Activated CD4-positive, alpha-beta T cell treated with anti-CD3 and anti-CD28 coated beads for 4 hours (primary cell): ENCODE results near the gene NDUFA9.

Experiments used
- DNase-seq, 2 donors: peaks; one replicate each; pipeline ENCODE4 v3.0.0-alpha.2; 2020

NDUFA9 gene

DNA sequence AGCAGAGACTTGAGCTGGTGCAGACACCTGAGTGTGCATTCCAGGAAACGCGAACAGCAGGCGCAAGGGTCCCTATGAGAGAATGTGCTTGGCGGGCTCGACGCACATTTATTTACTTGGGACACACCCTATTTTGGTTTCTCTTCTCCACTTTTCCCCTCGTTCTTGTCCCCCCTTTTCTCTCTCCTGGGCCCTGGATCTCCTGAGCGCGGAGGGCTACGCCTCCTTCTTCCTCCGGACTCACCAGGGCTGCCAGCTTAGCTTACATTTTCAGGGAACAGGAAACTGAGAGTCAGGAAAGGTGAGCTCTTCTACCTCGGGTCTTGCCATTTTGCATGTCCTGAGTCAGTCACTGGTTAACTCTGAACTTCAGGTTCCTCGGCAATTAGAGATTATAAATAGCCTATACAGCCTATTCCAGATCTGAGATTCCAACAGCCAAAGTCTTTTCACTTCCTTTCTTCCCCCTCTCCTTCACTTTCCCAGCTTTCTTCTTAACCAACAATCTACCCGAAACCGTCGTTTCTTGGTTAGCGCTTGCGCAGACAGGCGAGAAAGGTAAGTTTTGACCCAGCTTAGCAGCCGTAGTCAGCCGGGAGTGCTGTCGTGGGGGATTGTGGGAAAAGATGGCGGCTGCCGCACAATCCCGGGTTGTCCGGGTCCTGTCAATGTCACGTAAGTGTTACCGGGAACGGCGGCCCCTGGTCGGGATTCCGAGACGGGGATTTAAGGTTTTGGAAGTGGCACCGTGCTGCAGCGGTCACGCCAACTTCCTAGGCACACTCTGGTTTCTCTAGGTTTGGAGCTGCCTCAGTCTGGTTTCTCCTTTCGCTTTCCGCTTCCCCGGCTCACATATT is at the start of gene NDUFA9, which contains the start of gene AKAP3:
TSS of gene NDUFA9 (plus strand) at position 614 of the 857 bp plus-strand sequence. CDS start at position 627, 13 bp downstream.
TSS of gene AKAP3 (minus strand) at position 551 of the 857 bp plus-strand sequence. CDS start 10,855 bp downstream, outside the sequence.
- peak; percentile 71 to 74 for DNase-seq

DNA sequence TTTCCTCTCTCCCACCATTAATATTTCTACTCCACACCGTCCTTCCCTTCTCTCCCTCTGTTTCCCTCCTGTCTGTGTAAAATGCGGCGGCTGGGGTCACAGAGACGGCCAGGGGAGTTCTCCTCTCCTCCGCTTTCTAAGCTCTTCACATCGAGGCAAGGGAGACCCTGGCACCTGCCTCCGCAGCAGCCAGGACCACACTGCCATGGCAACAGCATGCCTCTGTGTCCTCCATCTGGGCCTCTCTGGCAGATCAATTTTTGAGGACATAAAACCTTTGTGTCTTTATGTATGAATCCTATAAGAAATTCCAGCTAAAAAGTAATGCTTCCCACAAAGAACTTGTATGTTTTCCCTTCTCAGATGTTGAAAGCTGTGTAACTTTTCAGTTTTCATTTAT is 45.5 kb upstream of the NDUFA9 start:
- DNase-seq, result no peak

DNA sequence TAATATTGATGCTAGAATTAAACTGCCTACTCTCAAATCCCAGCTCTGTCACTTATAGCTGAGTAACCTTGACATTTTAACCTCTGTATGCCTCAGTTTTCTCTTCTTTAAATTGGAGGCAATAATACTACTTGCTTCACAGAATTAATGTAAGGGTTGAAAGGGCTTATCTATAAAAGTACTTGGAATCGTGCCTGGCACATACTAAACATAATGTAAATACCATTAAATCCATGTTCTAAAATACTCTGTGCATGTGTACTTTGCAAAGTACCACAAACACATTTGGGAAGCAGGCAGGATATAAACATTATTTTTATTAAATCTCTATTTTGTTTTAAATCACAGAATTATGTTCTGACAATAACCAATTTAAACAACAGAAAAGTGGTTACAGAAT is 45.0 kb upstream of the NDUFA9 start:
- DNase-seq, result no peak

DNA sequence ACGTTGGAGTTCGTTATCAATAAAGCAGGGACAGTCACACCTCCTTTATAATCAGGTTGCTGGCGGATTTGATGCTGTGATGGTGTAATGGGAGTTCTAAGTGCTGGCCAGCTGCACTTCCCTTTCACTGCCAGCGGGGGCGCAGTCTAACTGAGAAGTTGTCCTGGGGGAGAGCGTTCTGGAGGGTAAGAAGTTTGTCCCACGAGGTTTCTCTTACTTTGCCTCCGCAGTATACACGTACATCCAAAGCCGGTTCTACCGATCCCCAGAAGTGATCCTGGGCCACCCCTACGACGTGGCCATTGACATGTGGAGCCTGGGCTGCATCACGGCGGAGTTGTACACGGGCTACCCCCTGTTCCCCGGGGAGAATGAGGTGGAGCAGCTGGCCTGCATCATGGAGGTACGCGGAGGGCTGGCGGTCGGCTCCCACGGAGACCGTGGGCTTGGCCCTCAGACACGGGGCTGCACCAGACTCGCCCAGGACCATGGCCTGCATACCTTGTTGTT is 44.2 kb upstream of the NDUFA9 start:
- DNase-seq, result peak; percentile 76 to 80

DNA sequence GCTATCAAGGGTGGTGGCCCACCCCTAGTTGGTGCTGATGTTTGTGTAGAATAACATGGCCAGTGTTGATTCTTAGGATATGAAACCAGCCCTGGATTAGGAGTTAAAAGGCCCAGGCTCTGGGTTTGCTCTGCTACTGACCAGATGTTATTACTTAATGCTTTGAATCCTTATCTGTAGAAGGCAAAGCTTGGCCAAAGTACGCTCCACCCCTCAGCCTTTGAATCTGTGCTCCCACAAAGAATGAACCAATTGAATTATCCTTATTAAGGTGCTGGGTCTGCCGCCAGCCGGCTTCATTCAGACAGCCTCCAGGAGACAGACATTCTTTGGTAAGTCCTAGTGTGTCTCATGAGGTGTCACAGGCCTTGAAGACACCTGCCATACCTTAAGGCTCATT is 41.9 kb upstream of the NDUFA9 start:
- DNase-seq, result no peak

DNA sequence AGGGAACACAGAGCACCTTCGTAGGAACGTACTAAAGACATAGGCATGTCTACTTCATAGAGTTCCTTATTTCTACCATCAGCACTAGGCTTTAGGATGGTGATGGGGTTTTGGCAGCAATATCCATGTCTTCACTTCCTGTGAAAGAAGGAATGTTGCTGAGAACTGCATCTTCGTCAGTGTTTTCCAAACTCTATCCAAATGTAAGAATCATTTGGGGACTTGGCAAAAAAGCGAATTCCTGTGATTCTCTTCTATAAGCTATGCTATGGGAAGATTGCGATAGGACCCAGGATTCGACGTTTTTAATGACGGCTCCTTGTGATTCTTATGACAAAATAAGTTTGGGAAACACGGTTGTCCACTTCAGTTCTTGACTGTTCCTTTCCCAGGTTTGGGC is 39.8 kb upstream of the NDUFA9 start:
- no peak for DNase-seq

DNA sequence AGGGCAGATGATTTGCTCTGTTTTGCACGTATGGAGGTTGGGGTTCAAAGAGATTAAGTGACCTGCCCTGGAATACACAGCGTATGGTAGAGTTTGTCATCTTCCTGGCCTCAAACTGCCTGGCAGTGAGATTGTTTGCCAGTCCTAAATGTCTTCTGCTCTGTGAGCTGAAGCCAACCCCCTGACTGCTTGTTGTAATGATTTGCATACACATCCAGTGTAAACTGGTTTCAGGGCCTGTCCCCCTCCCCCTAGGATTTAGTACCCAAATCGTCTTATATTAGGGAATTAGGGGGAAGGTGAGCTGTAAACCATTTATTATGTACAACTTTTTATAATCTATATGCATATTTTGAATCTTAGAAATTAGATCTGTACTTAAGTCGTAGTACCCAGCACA is 38.4 kb upstream of the NDUFA9 start:
- DNase-seq, result no peak

DNA sequence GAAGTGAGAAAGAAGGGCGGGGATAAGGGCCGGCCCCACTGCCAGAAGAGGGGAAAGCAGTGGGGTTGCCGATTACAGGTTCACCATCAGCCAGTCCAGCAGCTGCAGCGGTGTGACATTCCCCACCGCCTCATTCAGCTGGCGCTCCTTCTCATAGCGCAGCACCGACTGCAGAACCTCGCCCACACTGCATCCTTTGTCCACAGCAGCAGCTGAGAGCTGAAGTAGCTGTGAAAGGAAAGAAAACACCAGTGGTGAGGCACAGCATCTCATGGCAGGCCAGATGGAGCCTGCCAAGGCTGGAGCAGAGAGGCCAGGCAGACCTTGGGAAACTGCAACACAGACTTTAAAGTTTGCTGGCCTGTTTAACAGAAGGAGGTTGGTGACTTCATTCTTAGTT is 33.2 kb upstream of the NDUFA9 start:
- DNase-seq, result no peak

DNA sequence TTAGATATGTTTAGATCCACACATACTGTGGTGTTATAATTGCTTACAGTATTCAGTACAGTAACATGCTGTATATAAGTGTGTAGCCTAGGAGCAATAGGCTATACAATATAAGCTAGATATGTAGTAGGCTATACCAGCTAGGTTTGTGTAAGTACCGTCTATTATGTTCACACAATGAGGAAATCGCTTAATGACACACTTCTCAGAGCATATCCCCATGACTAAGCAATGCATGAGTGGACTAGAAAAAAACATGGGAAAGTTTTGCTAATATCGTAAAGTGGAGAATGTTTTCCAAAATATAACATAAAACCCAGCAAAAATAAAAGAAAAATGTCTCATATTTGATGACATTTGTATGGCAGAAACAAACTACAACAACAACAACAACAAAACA is 27.4 kb upstream of the NDUFA9 start:
- no peak for DNase-seq

DNA sequence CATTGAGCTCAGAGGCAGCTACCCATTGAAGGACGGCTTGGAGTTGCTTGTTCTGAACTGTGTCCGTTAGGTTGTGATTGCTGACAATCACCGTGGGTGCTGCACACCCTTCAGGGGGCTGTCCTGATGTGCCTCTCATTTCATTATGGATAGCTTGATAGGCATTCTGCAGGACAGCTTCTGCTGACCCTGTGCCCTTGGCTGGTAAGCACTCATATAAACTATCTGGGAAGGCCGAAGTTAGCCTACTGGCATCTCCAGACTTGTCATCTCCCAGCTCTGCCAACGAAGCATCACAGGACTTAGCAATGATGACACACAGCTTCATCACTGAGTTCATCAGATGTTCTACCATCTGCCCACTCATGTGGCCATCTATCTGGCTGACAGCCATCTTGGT is 22.4 kb upstream of the NDUFA9 start:
- no peak for DNase-seq

DNA sequence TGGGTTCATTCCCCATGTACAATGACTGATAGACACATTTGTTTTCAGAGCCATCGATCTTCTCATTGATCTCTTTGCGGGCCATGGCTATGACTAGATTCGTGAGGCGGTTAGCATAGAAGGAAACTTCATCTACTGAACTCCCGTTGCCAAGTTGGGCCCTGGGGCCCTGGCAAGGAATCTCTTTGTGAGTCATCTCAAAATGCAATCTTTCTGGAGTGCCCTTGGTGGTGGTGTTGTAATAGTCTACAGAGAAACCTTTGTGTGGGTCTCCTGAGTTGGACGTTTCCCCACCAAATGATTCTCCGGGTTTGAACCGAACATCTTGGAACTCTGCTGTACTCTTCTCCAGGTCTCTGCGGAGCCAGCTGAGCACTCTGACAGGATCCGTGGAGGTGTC is 20.5 kb upstream of the NDUFA9 start:
- DNase-seq, result no peak

DNA sequence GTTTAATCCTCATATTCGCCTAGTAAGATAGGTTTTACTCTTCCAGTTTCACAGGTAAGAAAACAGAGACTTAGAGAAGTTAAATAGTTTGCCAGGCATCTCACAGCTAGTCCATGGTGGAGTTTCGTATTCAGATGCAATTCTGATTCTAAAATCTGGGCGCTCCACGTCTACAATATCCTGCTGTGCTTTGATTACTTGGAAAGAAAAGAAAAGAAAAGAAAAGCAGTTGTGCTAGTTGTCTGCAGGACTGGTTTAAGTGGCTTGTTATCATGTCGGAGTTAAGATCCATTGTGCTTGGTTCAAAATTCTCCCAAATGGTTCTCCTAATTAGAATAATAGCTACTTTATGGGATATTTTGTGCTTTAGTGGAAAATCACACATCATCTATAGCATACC is 18.7 kb upstream of the NDUFA9 start:
- no peak for DNase-seq

DNA sequence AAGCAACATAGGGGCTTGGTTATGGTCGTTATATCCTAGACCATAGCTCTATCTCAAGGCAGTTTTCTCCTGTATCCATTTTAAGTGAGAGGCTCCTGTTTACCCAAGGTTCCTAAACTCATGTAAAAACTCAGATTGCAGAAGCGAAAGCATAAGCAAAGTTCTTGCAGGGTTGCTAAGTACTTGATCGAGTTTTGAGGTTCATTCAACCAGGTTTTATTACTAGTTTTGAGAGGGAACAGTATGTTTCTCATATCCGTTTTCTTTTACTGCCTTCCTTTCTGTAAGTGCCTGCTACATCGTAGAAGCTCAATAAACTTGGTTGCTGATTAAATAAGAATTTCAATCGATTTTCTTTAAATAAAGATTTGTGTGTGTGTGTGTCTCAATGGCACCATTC is 5.2 kb upstream of the NDUFA9 start:
- DNase-seq, result no peak

DNA sequence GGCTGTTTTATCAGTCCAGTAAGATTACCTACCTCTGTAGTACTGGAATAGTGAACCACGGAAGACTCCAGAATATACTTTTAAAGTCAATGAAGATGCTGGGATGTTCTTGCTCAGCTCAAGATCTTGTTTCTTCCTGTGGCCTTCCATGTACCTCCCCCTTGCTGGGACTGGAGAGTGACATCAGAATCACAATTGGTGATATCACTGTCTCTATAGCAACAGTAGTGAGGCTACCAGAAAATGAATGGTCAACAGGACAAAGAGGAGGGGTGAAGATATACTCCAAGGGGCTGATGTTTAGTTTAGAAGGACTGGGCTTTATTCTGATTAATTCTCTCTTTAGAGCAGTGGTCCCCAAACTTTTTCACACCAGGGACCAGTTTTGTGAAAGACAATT is 3.9 kb upstream of the NDUFA9 start:
- no peak for DNase-seq

DNA sequence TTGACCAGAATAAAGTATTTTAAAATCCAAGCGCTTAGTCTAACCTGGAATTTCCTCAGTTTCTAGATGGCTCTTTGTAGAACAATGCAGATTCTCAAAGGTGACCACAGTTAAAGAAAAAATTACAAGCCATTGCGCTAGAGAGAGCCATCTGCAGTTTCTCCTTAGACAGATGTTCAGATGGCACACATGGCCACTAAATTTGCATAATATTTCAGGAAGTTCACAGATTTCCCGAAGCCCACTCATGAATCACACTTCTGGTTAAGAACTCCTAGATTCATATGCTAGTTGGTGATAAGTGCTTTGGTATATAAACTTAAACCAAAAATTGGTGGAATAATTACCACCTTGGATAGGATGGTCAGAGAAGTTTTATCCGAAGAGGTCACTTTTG is 812 bp upstream of the NDUFA9 start:
- DNase-seq, result peak in 1 of 2 donors; percentile 1

DNA sequence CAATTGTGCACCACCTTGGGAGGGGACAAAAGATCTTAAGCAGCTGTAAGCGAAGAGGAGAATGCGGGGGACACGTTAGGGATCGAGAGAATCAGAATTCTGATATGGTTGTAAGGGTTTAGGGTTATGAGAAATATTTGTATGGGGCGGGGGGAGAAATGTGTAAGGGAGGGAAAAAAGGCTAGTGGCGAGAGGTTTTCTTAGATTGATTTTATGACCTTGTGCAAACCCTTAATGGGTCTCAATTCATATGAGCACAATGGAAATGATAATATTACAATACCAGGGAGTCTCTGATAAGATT is 396 bp downstream of the NDUFA9 start:
- no peak for DNase-seq

DNA sequence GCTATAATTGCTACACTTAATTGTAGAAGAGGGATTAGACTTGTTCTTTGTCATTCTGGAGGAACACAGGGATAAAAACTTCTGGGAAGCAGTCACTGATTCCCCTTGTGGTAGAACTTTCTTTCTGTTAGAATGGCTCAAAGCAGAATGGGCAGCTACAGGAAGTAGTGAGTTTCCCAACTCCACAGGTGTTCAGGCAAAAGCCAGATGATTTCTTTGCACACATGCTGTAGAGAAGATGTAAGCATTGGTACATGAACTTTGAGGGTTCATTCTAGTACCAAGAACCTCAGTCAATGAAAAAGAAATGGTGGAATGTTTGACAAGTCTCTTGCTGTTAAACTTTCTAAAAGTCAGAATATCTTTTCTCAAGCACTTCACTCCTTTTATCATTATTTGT is 4.3 kb downstream of the NDUFA9 start:
- no peak for DNase-seq

DNA sequence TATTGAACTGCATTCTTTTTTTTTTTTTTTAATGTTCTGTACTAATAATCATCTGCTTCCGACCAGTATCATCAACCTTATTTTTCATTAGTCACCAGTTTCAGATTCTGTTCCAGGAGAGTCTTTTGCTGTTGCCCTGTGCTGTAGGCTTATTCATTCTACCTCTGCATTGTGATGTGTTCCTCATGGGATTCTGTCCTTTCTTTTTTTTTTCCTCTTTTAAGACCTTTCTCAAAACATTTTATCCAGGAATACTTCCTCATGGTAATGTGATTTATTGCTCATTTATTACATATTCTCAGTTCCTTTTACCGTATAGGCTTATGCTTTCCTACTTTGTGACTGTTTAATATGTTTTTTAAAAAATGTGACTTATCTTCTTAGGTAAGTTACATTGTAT is 4.8 kb downstream of the NDUFA9 start:
- DNase-seq, result no peak

DNA sequence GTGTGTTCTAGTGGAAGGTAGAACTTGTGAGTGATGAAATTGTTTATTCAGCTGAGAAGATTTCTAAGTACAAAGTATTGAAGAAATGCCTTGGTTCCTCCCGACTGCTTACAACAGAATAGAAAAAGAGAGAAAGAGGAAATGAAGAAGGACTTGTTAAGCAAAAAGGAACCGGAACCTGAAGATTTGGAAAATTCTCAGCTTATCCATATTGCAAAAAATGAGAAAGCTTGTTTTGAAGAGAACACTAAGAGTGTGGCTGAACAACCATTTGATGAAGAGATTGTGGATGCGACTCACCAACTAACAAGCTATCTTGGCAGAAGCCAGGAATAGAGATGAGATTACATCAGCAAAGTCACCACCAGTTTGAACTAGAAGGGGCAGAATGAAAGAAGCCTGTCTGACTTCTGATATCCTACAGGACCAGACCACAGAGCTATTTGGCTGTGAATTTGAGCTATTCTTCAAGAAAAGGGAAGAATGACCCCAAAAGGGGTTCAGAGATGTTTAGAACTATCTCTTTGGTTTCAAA is 15.1 kb downstream of the NDUFA9 start:
- DNase-seq, result no peak

DNA sequence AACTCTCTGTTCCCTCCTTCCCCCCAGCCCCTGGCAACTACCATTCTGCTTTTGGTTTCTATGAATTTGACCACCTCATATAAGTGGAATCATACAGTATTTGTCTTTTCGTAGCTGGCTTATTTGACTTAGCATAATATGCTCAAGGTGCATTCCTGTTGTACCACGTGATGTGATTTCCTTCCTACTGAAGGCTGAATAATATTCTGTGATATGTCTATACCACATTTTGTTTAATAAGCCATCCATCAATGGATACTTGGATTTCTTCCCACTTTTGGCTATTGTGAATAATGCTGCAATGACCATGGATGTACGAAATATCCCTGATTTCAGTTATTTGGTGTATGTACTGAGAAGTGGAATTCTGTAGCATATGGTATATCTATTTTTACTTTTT is 16.3 kb downstream of the NDUFA9 start:
- DNase-seq, result no peak

DNA sequence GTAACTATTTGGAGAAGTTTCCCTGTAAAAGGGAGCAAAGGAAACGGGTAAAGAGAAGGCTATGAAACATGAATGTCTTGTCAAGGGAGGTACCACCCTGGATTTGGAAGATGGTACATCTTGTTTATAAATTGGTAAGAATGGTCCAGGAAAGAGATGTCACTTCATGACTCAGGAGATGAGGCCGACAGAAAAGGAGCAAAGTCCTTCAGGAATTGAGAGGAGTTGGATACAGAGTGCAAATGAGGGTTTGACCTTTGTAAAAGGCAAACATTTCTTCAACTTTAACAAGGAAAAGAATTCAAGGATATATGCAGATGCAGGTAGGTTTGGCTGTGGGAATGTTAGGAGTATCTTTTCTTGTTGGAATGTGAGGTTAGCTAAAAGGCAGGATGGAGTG is 30.8 kb downstream of the NDUFA9 start:
- DNase-seq, result no peak

DNA sequence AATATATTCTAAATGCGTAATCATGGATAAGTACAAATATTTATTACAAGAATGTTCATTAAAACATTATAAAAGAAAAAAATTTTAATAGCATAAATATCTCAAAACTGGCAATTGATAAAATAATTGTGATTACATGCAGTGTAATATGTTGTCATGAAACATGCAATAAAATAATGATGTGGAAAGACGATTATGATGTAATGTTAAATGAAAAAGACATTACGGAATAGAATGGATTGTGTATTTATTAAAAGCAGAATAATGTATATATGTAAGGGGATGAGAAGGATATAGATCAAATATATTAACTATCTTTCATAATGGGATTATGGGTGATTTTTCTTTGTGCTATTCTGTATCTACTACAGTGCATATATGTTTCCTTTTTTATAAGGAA is 32.8 kb downstream of the NDUFA9 start:
- DNase-seq, result no peak

DNA sequence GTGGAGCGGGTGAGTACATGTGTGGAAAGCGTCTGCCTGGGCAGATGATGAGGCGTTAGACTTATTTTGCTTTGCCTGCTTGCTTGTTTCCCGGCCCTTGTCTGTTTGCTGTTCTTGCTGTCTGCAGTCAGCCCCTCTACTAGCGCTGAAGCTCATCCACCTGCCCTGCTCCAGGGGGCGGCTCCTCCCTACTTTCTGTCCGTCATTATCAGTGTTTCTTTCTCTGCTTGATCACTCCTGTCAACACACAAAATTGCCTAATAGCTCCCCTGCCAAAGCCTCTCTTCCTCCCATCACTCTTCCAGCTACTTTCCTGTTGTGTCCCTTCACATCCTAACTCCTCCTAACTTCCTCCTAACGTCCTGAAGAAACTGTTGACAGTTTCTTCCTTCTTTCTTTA is 36.4 kb downstream of the NDUFA9 start:
- DNase-seq, result no peak

DNA sequence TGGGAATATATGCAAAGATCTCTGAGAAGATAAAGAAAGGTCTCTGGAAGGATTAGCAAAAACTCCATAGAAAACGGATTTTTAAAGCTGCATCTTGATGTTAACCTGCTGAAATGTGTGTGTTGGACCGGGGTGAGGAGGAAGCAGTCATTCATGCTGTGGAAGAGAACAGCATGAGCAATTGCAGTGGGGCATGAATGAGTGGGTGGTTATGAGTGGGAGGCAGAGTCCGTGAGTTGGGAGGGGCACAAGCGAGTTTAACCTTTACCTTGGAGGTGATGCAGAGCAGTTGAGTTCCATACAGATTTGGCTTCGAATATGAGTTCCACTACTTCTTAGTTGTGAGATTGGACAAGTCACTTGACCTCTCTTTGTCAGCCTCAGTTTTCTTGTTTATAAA is 41.8 kb downstream of the NDUFA9 start:
- DNase-seq, result peak in 1 of 2 donors; percentile 3
